GM20431 (cell line): ENCODE results near the gene TRABD.
"Not testable (repeated sequence)": the region's sequence is repeated elsewhere in the genome, so short reads cannot be mapped to it uniquely, and the experiment has no call there.

Source experiments
- in situ Hi-C: fragments of 300-500 bp; cut with MseI, MboI; formaldehyde crosslinking; loops from one replicate; pipeline ENCODE4 v1.15.0; 2020; ENCODE audit warnings: low sequenced_read_pairs; ENCODE audit not compliant: unreplicated experiment

The TRABD gene

DNA sequence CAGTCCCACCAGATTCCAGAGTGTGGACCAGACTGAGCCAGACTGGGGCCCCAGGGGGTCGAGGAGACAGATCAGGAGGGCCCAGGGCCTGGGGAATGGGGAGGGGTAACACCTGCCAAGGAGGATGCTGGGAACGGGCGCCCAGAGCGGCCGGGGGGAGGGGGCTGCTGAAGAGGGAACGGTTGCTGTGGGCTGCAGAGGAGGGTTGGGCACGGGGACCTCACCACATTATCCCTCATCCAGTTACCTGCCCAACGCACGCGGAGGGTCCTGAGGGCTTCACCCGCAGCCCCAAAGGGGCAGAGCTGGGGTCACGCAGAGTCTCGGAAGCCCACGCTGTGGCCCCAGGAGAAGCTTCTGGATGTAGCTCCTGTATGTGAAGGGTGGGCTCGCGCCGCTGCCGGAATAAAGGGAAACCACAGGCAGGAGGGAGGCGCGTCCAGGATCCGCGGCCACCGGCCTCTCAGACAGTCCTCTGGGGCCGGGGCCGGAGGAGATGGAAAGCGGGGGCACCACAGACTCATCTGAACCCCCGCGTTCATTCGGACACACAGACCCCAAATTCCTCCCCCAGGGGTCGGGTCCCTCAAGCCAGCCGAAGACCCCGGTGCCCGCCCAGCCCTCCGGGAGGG, 14.2 kb downstream of the TRABD start:
- in situ Hi-C loops, result no loop called here

GRCh38 chr22:50200461-50201190, 14.9 kb downstream of the TRABD start, which contains the start of gene SELENOO:
TSS of gene SELENOO (plus strand) at chr22:50201011. CDS start at chr22:50201037, 26 bp downstream.
- in situ Hi-C loops, result no loop called here

DNA sequence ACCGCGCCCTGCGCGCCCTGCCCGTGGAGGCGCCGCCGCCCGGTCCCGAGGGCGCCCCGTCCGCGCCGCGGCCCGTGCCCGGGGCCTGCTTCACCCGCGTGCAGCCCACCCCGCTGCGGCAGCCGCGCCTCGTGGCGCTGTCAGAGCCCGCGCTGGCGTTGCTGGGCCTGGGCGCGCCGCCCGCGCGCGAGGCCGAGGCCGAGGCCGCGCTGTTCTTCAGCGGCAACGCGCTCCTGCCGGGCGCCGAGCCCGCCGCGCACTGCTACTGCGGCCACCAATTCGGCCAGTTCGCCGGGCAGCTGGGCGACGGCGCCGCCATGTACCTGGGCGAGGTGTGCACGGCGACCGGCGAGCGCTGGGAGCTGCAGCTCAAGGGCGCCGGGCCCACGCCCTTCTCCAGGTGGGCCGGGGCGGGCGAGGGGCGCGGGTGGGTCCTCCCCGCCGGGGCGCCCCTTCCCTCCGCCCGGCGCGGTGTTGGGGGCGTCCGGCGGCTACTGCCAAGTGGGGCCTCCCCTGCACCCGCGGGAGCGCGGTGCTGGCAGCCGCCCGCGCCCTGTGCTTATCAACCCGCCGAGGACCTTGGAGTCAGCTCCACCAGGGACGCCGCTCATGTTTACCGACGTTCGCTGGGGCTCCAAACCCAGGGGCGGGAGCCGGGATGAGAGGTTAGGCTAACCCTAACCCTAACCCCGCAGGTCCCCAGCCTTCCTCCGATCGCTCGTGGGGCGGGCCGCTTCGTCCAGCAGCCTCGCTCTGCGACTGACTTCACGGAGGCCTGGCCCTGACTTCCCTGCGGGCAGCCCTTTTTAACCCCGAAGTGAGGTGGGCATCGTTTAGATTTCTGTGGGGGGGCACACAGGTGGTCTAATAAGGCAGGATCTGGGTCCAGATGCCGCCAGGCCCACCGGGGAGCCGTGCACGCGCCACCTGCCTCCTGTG, 15.7 kb downstream of the TRABD start:
- in situ Hi-C loops, result no loop called here

GRCh38 chr22:50202130-50202666, 16.5 kb downstream of the TRABD start:
- in situ Hi-C loops, result no loop called here

DNA sequence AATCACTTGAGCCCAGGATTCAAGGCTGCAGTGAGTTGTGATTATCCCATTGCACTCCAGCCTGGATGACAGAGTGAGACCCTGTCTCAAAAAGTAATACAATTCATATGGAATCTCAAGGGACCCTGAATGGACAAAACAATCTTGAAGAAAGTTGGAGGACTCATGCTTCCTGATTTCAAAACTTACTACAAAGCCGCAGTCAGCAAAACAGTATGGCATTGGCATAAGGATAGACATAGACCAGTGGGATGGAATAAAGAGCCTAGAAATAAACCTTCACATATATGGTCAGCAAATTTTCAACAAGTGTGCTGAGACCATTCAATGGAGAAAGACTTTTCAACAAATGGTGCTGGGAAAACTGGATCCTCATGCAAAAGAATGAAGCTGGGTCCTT, 17.6 kb downstream of the TRABD start:
- in situ Hi-C loops, result no loop called here

GRCh38 chr22:50204571-50204970, 18.9 kb downstream of the TRABD start:
- in situ Hi-C loops, result no loop called here

DNA sequence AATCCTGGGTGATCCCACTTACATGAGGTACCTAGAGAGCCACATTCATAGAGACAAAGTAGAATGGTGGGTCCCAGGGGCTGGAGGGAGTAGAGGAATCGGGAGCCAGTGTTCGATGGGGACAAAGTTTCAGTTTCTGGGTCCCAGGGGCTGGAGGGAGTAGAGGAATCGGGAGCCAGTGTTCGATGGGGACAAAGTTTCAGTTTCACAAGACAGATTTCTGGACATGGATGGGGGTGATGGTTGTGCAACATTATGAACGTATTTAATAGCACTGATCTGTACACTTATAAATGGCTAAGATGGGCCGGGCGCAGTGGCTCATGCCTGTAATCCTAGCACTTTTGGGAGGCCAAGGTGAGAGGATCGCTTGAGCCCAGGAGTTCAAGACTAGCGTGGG, 19.3 kb downstream of the TRABD start:
- in situ Hi-C loops, result not testable (repeated sequence)

GRCh38 chr22:50205781-50206569, 20.3 kb downstream of the TRABD start:
- in situ Hi-C loops, result no loop called here

GRCh38 chr22:50206599-50206998, 20.9 kb downstream of the TRABD start:
- in situ Hi-C loops, result no loop called here

GRCh38 chr22:50207383-50208140, 21.8 kb downstream of the TRABD start:
- in situ Hi-C loops, result no loop called here

- in situ Hi-C loops, result no loop called here
These were observed 22.8 kb downstream of the TRABD start for GRCh38 chr22:50208430-50208938.

DNA sequence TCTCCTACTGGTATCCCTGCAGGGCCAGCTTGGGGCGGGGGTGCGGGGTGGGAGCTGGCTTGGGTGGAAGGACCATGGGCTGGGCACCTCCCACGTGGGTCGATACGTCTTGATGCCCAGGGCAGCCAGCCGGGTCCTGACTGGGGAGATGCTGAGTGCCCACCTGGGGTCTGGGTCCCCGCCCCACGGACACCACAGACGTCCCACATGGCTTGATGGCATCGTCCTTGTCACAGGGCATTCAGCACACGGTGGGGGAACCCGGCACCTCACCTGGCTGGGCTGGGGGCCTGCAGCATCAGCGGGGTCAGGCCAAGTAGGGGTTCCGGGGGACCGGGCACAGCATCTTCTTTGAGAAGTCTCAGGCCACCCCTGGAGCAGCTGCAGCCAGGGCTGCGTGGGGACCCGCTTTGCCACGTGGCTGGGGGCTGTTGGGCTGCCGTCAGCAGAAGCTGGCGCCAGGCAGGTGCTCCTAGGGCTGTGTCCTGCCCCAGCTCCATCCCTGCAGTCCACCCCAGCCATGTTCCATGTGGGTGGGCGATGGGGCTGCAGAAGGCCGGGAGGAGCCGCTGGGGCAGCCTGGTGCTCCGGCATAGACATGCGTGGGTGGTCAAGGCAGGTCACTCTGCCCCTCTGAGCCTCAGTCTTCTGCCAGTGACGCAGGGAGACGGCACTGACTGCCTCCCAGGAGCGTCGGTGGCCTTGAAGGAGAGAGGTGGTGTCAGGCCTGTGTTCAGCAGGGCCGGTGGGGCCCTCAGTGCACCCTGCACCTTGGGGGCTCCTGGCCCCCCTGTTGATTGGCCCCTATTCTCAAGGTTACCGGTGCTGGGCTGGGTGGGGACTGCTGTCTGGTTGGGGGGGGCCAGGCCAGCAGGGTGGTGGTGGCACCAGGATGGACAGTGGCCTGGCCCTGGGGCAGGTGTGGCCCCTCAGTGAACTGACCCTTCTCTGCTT, 23.5 kb downstream of the TRABD start:
- in situ Hi-C loops, result no loop called here

- in situ Hi-C loops, result no loop called here
These were observed 24.2 kb downstream of the TRABD start for GRCh38 chr22:50209893-50210292.

DNA sequence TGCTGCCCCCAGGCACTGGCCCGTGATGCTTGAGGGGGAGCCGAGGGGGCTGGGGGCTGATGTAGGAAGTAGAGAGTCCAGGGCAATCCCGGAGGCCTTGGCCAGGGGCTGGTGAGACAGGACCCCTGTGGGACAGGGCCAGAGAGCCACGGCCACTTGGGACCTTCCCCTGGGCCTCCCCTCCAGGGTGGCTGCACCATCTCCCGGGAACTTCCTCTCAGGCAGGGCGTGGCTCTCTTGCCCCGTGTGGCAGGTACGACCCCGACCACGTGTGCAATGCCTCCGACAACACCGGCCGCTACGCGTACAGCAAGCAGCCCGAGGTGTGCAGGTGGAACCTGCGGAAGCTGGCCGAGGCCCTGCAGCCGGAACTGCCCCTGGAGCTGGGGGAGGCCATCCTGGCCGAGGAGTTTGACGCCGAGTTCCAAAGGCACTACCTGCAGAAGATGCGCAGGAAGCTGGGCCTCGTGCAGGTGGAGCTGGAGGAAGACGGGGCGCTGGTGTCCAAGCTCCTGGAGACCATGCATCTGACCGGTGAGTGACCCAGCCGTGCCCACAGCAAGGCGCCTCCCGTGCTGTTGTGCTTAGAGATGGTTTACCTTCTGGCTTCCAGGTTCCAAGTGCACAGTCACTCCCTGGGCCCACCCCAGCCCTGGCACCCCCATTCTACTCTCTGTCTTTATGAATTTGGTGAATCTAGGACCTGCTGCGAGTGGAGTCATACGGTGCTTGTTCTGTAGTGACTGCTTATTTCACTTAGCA, 24.8 kb downstream of the TRABD start:
- in situ Hi-C loops, result no loop called here

- in situ Hi-C loops, result no loop called here
These were observed 25.4 kb downstream of the TRABD start for GRCh38 chr22:50211147-50211546.

GRCh38 chr22:50213263-50213662, 27.6 kb downstream of the TRABD start:
- in situ Hi-C loops, result no loop called here
